Stimulated activated CD4-positive, alpha-beta T cell treated with anti-CD3 and anti-CD28 coated beads, TNF-alpha, amount 100 ng/mL, for 24 hours (primary cell): ENCODE data around the gene TMEM222.
"Not testable (repeated sequence)": the region's sequence is repeated elsewhere in the genome, so short reads cannot be mapped to it uniquely, and the experiment has no call there.

ENCODE experiments used
- DNase-seq, 3 experiments: peaks; one replicate each; pipeline ENCODE4 v3.0.0-alpha.2; 2020; ENCODE audit warnings: low read depth in 3 of 3

Gene TMEM222, protein sequence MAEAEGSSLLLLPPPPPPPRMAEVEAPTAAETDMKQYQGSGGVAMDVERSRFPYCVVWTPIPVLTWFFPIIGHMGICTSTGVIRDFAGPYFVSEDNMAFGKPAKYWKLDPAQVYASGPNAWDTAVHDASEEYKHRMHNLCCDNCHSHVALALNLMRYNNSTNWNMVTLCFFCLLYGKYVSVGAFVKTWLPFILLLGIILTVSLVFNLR

DNA sequence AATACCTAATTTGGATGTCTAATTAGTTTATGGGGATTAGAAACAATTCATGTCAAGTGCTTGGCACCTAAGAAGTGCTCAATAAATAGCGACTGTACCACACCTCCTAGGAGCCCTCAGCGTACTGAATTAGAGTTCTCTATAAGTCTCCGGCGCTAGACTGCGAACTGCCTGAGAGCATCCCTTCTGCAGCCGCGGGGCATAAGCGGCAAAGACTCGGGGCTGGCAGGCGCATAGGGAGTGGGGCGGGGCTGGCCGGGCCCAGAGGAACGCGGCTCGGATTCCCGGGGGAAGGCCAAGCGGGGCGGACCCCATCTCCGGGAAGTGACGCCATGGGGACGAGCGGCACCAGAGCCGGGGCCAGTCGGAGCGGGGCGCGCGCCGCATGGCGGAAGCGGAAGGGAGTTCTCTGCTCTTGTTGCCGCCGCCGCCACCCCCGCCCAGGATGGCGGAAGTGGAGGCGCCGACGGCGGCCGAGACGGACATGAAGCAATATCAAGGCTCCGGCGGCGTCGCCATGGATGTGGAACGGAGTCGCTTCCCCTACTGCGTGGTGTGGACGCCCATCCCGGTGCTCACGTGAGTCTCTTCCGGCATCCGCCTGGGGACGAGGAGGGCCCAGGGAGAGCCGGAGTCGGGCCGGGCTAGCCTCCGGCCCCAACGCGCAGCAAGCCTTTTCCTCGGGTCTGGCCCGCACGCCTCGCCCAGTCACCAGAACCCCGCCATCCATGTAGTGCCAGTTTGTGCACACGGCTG is at the start of gene TMEM222:
TMEM222 (plus strand) TSS at position 351 of the 756 bp plus-strand sequence; CDS start at position 386, 35 bp downstream.
- peak; percentile 94 to 96 (median 96) for DNase-seq

DNA sequence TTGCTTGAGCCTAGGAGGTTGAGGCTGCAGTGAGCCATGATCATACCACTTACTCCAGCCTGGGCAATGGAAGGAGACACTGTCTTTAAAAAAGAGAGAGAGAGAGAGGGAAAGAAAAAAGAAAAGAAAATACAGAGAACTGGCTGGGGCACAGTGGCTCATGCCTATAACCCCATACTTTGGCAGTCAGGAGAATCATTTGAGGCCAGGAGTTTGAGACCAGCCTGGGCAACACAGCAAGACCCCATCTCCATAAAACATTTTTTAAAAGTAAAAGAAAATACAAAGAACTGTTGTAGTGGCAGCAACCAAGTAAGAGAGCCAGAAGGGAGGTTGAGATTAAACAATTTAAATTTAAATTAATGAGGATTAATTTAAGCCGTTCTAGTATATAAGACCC is 47.8 kb upstream of the TMEM222 start:
- no peak for DNase-seq

- no peak for DNase-seq
Measured at GRCh38 chr1:27275696-27276095, 46.3 kb upstream of the TMEM222 start.

DNA sequence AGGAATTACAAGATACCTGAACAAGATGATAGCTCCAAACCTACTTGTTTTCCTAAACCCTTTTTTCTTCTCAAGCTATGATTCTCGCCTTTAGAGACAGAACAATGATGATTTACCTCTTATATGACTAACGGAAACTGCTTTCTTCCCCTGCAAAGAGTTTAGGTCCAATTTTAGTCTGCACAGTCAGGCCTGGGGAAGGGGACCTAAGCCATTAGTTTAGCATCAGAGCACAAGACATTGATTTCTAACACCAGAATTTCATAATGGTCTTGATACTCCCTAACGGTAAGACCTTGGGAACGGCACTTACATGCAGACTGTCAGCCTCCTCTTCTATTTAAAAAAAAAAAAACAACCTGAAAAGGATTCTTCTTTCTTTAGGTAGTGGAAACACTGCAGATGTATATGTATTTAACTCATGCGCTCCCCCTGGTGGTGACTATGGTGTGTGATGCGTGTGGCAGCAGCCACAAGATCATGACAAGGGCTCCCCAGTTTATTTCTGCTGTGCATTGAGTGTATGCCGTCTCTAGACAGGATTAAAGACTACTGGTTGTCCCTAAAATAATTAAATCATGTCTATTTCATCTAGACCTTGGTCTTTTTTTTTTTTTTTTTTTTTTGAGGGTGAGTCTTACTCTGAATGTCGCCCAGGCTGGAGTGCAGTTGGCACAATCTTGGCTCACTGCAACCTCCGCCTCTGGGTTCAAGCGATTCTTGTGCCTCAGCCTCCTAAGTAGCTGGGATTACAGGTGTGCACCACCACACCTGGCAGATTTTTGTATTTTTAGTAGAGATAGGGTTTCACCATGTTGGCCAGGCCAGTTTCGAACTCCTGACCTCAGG is 37.3 kb upstream of the TMEM222 start:
- peak; percentile 77 to 87 (median 85) for DNase-seq

GRCh38 chr1:27285274-27285660 is 36.7 kb upstream of the TMEM222 start:
- DNase-seq = no peak

GRCh38 chr1:27285821-27286220 is 36.1 kb upstream of the TMEM222 start:
- DNase-seq = not testable (repeated sequence)

GRCh38 chr1:27289125-27289524 is 32.8 kb upstream of the TMEM222 start:
- DNase-seq = not testable (repeated sequence)

DNA sequence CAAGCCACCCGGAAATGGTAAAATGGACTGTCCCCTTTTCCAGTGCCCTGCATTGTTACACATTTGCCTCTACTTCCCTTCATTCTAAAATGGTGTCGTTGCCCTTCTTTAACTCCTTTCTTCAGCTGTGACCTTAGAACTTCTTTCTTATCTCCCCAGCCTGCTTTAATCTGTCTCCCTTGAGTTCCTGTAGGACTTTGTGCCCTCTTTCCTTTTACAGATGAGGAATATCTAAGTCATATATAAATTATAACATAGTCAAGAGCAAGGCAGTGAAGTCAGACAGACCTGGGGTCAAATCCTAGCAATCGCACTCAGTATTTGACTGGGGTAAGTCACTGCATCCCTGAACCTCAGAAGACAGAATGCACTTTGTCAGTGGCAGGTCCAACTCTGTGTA is 31.4 kb upstream of the TMEM222 start:
- DNase-seq = no peak

- no peak for DNase-seq
Measured at GRCh38 chr1:27292106-27292505, 29.9 kb upstream of the TMEM222 start.

DNA sequence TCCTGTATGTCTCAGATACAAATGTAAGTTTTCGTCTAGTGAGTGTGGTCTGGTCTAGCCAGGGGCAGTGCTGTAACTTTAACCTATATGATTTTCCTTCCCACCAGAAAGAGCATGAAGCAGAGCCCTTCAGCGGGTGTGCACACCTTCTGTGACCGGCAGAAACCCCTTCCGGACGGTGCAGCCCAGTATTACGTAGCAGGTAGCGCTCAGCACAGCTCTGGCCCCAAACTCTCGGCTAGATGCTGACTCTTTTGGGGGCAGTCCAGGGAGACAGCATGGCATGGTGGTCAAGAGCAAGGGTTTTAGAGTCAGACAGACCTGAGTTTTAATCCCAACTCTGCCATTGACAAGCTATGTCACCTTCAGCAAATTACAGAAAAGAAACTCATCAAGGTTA is 28.0 kb upstream of the TMEM222 start:
- no peak for DNase-seq

- peak; percentile 53 to 71 (median 54) for DNase-seq
Measured at GRCh38 chr1:27296773-27297291, 25.1 kb upstream of the TMEM222 start.

DNA sequence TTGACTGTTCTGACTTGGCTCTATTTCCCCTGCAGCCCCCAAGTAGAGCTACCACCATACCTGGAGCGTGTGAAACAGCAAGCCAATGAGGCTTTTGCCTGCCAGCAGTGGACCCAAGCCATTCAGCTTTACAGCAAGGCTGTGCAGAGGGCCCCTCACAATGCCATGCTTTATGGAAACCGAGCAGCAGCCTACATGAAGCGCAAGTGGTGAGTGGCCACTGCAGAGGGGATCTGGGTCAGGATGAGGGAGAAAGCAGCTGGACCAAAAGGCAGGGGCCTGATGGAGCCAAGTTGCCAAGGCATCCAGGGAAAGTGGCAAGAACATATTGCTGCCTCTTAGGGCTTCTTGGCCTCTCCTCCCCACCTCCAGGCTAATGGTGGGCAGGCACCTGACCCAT is 24.1 kb upstream of the TMEM222 start:
- no peak for DNase-seq

DNA sequence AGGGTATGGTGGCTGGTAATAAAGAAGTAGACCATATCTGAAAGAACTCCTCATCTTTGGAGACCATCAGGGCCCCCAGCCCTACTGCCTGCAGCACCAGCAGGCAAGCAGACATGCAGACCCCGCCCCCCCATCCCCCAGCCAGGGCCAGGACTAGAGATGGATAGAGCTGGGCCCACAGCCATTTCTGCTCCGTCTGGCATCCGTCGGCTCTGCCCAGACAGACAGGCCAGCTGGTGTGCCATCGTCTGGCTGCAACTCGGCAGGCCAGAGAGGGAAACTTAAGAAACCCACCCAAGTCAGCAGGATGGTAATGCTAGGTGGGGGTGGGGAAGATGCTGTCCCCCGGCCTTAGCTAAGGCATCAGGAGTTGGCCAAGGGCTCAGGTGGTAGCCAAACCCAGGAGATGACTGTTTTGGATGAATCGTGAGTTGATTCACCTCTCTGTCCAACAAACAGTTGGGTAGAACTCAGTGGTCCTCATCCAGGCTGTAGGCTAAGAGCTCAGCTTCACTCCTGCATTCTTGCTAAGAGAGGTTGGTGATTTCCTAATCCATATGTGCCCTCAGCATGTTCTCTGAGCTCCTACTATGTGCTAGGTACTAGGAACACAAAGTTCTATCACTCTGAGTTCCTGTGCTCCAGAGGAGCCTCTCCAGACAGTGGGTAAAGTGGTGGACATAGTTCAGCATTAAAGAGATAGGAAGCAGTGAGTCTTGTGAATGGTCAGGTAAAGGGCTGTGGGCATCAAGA is 23.2 kb upstream of the TMEM222 start:
- no peak for DNase-seq

- no peak for DNase-seq
Measured at GRCh38 chr1:27299385-27300271, 22.3 kb upstream of the TMEM222 start.

- peak; percentile 56 to 68 (median 60) for DNase-seq
Measured at GRCh38 chr1:27300341-27301051, 21.5 kb upstream of the TMEM222 start.

GRCh38 chr1:27301052-27301422 is 20.9 kb upstream of the TMEM222 start:
- DNase-seq = no peak

- no peak for DNase-seq
Measured at GRCh38 chr1:27301582-27302199, 20.3 kb upstream of the TMEM222 start.

GRCh38 chr1:27302612-27303011 is 19.4 kb upstream of the TMEM222 start:
- no peak for DNase-seq

DNA sequence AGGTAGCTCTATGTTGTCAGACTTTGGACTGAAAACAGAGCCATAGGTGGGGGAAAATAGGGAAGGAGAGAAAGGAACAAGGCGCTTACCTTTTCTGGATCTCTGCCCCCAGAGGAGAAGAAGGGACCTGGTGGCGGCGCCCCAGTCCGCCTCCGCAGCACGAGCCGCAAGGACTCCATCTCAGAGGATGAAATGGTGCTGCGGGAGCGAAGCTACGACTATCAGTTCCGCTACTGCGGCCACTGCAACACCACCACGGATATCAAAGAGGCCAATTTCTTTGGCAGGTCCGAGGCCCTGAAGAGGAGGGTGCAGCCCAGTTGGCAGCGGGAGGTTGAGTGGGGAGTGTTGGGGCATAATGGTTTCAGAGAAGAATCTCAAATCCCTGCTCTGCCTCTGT is 18.5 kb upstream of the TMEM222 start:
- no peak for DNase-seq
